NCI-H2107 (cell line): ENCODE data around the gene GNAI3.
A peak's percentile ranks its signal among the peaks of the same experiment; 100 is the strongest.

Experiments used
- DNase-seq: peaks from one replicate; lab custom pipeline; 2025; lab: John Stamatoyannopoulos, UW

The GNAI3 gene

GRCh38 chr1:109661391-109661790 is 113.0 kb downstream of the GNAI3 start:
- DNase-seq, result no peak

GRCh38 chr1:109664671-109665070 is 116.3 kb downstream of the GNAI3 start:
- no peak for DNase-seq

DNA sequence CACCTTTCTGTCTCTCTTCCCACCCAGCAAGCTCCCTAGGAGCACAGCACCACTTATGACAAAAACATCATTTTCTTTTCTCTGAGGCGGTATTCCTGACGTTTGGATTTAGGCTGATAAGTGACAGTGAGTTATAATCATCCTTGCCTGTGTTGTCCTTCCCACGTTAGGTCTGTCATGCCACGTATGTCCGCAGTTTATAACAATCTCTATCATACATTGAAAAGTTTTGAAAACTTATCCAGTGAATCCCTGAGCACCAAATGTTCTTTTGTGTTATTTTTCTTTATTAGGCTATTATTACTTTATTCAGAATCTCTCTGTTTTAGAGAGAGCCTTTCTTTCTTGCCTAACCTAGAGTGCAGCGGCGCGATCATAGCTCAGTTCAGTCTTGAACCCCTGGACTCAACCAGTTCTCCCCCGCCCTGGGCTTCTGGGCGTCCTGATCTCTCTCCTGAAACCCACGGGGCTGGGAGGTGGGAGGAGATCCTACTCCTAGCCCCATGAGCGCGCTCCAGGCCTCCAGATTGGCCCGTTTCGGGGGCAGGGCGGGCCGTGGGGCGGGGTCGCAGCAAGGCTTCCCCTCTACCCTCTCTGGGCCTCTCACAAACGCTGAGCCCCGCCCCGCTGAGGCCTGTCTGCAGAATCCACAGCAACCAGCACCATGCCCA is 119.2 kb downstream of the GNAI3 start, which contains the start of gene GSTM2:
Gene GSTM2, plus strand, starts transcription at position 606 of the 671 bp plus-strand sequence. Its CDS starts 59 bp downstream, at position 665.
- peak; percentile 30 for DNase-seq
